ENCODE measurements around the gene OTX1.

GRCh38 chr2:63038034-63038433 is 12.6 kb upstream of the OTX1 start:
- TF ChIP-seq ETV6 (IDR thresholded peaks at IDR 0.05; ENCODE audit: borderline replicate concordance in 1 of 2, low read depth in 2 of 2, low read length in 1 of 2): no peak
- TF ChIP-seq ETV6 (CRISPR knock-in tag; IDR thresholded peaks at IDR 0.05; ENCODE audit: borderline replicate concordance): no peak
- no peak for TF ChIP-seq MTA1 (IDR thresholded peaks at IDR 0.05; ENCODE audit: borderline replicate concordance)
- no peak for TF ChIP-seq SNIP1 (IDR thresholded peaks at IDR 0.05; ENCODE audit: low read depth)
- TF ChIP-seq NFRKB (IDR thresholded peaks at IDR 0.05; ENCODE audit: low read depth): no peak
- no peak for TF ChIP-seq SMARCE1 (IDR thresholded peaks at IDR 0.05)
- no peak for TF ChIP-seq CTCF (IDR thresholded peaks at IDR 0.05 in 2 of 3, conservative IDR thresholded peaks at IDR 0.05 in 1 of 3; ENCODE audit: insufficient read depth in 2 of 3, low read depth in 1 of 3, low read length in 3 of 3)
- no peak for TF ChIP-seq ZNF263 (CRISPR knock-in tag; IDR thresholded peaks at IDR 0.05; ENCODE audit: borderline replicate concordance)
